ENCODE data around the gene CDH23.

The CDH23 gene

DNA sequence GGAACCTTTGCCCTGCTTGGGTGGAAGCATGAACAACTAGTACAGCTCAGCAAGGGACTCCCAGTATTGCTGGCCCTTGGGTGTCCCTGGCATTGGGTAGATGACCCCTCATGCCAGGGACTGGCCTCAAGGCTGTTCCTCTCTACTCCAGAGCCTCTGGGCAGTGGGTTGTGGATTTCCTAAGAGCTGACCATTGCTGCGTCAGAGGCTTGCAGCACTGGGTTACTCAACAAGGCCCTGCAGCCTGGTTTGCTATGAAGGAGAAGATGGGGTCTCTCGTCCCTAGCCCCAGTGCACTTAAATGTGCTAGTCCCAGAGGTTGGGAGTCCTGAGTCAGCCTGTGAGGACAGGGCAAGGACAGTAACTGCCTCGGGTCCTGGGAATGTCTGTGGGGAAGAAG lies 374.1 kb downstream of the CDH23 start:
- TF ChIP-seq, protein P1, sequence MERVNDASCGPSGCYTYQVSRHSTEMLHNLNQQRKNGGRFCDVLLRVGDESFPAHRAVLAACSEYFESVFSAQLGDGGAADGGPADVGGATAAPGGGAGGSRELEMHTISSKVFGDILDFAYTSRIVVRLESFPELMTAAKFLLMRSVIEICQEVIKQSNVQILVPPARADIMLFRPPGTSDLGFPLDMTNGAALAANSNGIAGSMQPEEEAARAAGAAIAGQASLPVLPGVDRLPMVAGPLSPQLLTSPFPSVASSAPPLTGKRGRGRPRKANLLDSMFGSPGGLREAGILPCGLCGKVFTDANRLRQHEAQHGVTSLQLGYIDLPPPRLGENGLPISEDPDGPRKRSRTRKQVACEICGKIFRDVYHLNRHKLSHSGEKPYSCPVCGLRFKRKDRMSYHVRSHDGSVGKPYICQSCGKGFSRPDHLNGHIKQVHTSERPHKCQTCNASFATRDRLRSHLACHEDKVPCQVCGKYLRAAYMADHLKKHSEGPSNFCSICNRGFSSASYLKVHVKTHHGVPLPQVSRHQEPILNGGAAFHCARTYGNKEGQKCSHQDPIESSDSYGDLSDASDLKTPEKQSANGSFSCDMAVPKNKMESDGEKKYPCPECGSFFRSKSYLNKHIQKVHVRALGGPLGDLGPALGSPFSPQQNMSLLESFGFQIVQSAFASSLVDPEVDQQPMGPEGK (CRISPR knock-in tag; IDR thresholded peaks at IDR 0.05; ENCODE audit: borderline replicate concordance): no peak
- TF ChIP-seq TCF4 (CRISPR knock-in tag; IDR thresholded peaks at IDR 0.05; ENCODE audit: borderline replicate concordance): no peak
- TF ChIP-seq GLIS3 (CRISPR knock-in tag; IDR thresholded peaks at IDR 0.05): no peak
- no peak for TF ChIP-seq ARNTL (CRISPR knock-in tag; IDR thresholded peaks at IDR 0.05; ENCODE audit: borderline replicate concordance, low read depth)
- no peak for TF ChIP-seq ZNF70 (CRISPR knock-in tag; IDR thresholded peaks at IDR 0.05)
- TF ChIP-seq, protein P2, sequence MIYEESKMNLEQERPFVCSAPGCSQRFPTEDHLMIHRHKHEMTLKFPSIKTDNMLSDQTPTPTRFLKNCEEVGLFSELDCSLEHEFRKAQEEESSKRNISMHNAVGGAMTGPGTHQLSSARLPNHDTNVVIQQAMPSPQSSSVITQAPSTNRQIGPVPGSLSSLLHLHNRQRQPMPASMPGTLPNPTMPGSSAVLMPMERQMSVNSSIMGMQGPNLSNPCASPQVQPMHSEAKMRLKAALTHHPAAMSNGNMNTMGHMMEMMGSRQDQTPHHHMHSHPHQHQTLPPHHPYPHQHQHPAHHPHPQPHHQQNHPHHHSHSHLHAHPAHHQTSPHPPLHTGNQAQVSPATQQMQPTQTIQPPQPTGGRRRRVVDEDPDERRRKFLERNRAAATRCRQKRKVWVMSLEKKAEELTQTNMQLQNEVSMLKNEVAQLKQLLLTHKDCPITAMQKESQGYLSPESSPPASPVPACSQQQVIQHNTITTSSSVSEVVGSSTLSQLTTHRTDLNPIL (CRISPR knock-in tag; IDR thresholded peaks at IDR 0.05; ENCODE audit: low read depth): no peak
- TF ChIP-seq SNAI2 (CRISPR knock-in tag; IDR thresholded peaks at IDR 0.05): no peak
- TF ChIP-seq ZC3H10 (CRISPR knock-in tag; IDR thresholded peaks at IDR 0.05): no peak
- no peak for TF ChIP-seq ZNF8 (CRISPR knock-in tag; IDR thresholded peaks at IDR 0.05)
- TF ChIP-seq, protein P3, sequence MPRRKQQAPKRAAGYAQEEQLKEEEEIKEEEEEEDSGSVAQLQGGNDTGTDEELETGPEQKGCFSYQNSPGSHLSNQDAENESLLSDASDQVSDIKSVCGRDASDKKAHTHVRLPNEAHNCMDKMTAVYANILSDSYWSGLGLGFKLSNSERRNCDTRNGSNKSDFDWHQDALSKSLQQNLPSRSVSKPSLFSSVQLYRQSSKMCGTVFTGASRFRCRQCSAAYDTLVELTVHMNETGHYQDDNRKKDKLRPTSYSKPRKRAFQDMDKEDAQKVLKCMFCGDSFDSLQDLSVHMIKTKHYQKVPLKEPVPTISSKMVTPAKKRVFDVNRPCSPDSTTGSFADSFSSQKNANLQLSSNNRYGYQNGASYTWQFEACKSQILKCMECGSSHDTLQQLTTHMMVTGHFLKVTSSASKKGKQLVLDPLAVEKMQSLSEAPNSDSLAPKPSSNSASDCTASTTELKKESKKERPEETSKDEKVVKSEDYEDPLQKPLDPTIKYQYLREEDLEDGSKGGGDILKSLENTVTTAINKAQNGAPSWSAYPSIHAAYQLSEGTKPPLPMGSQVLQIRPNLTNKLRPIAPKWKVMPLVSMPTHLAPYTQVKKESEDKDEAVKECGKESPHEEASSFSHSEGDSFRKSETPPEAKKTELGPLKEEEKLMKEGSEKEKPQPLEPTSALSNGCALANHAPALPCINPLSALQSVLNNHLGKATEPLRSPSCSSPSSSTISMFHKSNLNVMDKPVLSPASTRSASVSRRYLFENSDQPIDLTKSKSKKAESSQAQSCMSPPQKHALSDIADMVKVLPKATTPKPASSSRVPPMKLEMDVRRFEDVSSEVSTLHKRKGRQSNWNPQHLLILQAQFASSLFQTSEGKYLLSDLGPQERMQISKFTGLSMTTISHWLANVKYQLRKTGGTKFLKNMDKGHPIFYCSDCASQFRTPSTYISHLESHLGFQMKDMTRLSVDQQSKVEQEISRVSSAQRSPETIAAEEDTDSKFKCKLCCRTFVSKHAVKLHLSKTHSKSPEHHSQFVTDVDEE (CRISPR knock-in tag; IDR thresholded peaks at IDR 0.05): no peak
- no peak for ATAC-seq

DNA sequence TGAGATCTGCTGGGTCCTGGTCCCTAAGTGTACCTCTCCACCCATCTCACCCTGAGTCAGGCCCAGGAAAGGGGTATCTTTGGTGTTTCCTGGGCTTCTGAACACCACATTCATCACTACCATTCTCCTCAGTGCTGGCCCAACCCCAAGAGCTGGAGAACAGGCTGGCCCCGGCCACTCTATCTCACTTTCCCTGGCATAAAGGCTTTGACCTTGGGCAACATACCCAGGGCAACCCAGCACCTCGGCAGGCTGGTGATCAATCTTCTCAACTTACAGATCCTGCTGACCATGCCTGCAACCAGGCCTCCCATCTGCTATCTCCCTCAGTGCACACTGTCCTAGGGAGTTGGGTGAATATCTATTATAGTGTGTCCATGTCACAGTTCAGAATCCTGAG lies 374.5 kb downstream of the CDH23 start:
- ATAC-seq: no peak
- TF ChIP-seq, protein P2 (CRISPR knock-in tag; IDR thresholded peaks at IDR 0.05; ENCODE audit: low read depth): no peak
- TF ChIP-seq, protein P1 (CRISPR knock-in tag; IDR thresholded peaks at IDR 0.05; ENCODE audit: borderline replicate concordance): no peak
- TF ChIP-seq ZC3H10 (CRISPR knock-in tag; IDR thresholded peaks at IDR 0.05) (no peak), TCF4 (CRISPR knock-in tag; IDR thresholded peaks at IDR 0.05; ENCODE audit: borderline replicate concordance) (no peak), RARB (CRISPR knock-in tag; IDR thresholded peaks at IDR 0.05) (no peak), ZNF8 (CRISPR knock-in tag; IDR thresholded peaks at IDR 0.05) (no peak), ZNF565 (CRISPR knock-in tag; conservative IDR thresholded peaks at IDR 0.05; ENCODE audit: low read depth) (no peak), ZNF70 (CRISPR knock-in tag; IDR thresholded peaks at IDR 0.05) (no peak), ISL1 (CRISPR knock-in tag; IDR thresholded peaks at IDR 0.05) (no peak), OSR1 (CRISPR knock-in tag; IDR thresholded peaks at IDR 0.05) (no peak)
- TF ChIP-seq, protein P3 (CRISPR knock-in tag; IDR thresholded peaks at IDR 0.05): no peak
- TF ChIP-seq, protein P4, sequence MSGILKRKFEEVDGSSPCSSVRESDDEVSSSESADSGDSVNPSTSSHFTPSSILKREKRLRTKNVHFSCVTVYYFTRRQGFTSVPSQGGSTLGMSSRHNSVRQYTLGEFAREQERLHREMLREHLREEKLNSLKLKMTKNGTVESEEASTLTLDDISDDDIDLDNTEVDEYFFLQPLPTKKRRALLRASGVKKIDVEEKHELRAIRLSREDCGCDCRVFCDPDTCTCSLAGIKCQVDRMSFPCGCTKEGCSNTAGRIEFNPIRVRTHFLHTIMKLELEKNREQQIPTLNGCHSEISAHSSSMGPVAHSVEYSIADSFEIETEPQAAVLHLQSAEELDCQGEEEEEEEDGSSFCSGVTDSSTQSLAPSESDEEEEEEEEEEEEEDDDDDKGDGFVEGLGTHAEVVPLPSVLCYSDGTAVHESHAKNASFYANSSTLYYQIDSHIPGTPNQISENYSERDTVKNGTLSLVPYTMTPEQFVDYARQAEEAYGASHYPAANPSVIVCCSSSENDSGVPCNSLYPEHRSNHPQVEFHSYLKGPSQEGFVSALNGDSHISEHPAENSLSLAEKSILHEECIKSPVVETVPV (CRISPR knock-in tag; IDR thresholded peaks at IDR 0.05): no peak
- TF ChIP-seq, protein P5, sequence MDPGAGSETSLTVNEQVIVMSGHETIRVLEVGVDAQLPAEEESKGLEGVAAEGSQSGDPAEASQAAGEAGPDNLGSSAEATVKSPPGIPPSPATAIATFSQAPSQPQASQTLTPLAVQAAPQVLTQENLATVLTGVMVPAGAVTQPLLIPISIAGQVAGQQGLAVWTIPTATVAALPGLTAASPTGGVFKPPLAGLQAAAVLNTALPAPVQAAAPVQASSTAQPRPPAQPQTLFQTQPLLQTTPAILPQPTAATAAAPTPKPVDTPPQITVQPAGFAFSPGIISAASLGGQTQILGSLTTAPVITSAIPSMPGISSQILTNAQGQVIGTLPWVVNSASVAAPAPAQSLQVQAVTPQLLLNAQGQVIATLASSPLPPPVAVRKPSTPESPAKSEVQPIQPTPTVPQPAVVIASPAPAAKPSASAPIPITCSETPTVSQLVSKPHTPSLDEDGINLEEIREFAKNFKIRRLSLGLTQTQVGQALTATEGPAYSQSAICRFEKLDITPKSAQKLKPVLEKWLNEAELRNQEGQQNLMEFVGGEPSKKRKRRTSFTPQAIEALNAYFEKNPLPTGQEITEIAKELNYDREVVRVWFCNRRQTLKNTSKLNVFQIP (CRISPR knock-in tag; IDR thresholded peaks at IDR 0.05; ENCODE audit: borderline replicate concordance, low read depth): no peak
